GM18870 (cell line): Measurements from ENCODE around the gene CYP3A7.
"Not testable (repeated sequence)": the region's sequence is repeated elsewhere in the genome, so short reads cannot be mapped to it uniquely, and the experiment has no call there.

Experiments
- ATAC-seq: cut with Tn5 transposase; IDR thresholded peaks from one replicate; pipeline ENCODE4 v1.9.1; 2021; ENCODE audit warnings: moderate library complexity; ENCODE audit not compliant: unreplicated experiment

CYP3A7 gene

DNA sequence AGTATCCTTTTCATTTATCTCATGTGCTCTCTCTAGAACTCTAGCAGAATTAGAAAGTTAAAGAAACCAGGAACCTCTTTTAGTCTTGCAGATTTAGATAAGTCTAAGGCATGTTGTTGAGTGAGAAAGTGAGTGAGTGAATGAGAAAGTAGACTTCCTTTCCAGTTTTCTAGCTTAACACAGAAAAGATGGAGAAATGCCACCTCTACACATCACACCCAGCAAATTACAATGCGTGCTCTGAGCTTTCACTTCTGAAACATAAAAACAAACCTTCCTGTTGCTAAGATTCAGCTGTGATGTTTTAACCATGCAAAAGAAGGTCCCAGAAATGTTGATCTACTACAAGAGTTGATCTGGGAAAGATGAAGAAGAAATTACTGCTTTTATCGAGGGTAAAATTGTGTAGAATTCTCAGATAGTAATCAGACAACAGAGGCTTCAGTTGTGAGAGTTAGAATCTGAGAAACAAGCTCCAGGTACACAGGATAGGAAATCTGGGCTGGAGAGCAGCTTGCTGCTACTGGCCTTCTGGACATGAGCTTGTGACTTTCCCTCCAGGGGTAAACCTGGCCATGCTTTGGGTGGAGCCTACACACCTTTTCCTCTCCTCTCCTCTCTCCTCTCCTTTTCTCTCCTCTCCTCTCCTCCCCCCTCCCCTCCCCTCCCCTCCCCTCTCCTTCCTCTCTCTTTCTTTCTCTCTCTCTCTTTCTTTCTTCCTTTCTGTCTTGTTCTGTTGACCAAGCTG, 59.8 kb downstream of the CYP3A7 start:
- ATAC-seq = no peak

GRCh38 chr7:99672573-99672972, 62.4 kb downstream of the CYP3A7 start:
- ATAC-seq = no peak

DNA sequence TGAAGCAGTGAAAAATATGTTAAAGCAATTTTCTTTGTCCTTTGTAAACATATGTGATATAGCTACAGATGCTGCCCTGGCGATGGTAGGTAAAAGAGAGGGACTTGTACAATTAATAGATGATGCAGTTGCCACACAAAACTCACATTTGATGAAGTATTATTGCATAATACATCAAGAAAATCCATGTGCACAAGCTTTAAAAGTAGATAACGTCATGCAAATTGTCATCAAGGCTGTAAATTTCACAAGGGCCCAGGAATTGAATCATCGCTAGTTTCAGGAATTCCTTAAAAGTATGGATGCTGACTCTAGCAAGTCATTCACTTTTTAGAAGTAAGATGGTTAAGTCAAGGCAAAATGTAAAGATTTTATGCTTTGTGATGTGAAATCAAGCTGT, 65.2 kb downstream of the CYP3A7 start:
- no peak for ATAC-seq

DNA sequence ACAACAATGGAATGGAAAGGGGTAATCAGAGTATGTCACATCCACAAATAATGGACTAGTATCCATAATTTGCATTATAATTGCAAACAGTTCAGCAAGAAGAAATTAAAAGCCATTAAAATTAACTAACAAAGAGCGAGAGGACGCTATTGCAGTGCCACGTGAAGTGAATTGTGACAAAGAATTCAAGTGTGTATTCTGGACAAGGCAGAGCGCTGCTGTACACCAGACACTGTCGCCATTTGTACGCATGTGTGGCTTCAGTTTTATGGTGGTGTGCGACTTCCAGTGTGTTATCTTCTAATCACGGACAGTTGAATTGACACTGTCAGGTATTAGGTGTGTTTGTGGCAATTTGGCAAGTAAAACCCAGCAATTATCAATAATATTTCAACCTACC, 66.5 kb downstream of the CYP3A7 start:
- no peak for ATAC-seq

DNA sequence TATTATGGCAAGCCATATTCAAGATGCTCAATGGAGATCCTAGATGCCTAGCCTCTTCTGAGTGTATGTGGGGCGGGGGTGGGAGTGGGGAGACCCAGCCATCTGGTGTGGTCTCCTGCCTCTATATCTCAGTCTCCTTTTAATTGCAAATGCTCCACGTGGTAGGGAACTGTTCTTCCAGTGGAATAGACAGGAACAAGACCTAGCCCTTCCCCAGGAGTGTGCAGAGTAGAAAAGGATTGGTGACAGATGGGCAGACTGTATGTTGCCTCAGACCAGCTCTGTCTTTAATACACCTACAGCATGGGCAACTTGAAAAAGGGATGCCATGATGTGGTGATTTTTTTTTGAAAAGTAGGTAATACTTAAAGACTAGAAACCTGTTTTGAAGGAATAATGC, 67.8 kb downstream of the CYP3A7 start:
- no peak for ATAC-seq

- no peak for ATAC-seq
Measured at GRCh38 chr7:99666013-99666395, 69.0 kb downstream of the CYP3A7 start.

- no peak for ATAC-seq
Measured at GRCh38 chr7:99665312-99666012, 69.5 kb downstream of the CYP3A7 start.

GRCh38 chr7:99657879-99658278, 77.1 kb downstream of the CYP3A7 start:
- ATAC-seq = not testable (repeated sequence)
